GM23338 (cell line): ENCODE measurements around the gene LRRC8B. TPM values are rescaled to one million over a fixed set of nuclear protein-coding genes. Genes with fewer than 3 reads are reported as not detected.

Source experiments
- ATAC-seq: fragments of 200-7000 bp; cut with Tn5 transposase; 3 replicates; pipeline ENCODE4 v1.9.1; 2020
- DNase-seq: peaks from one replicate; pipeline ENCODE4 v3.0.0-alpha.2; 2015; ENCODE audit warnings: low spot score
- H2AFZ ChIP-seq: fragments of 200-600 bp; sonication (generic); 2 replicates; pipeline ENCODE4 v1.8.0; 2016; ENCODE audit warnings: antibody characterized with exemption, mild to moderate bottlenecking, moderate library complexity
- H3F3A ChIP-seq: fragments of 200-600 bp; sonication (generic); replicated peaks from 2 replicates; pipeline ENCODE4 v1.8.0; 2017; ENCODE audit warnings: antibody characterized with exemption, mixed run types, low read depth
- H3K27ac ChIP-seq: fragments of 200-600 bp; sonication (generic); 2 replicates; pipeline ENCODE4 v1.6.1; 2016; ENCODE audit warnings: low read depth
- H3K27me3 ChIP-seq: fragments of 200-600 bp; sonication (generic); 2 replicates; pipeline ENCODE4 v1.8.0; 2016; ENCODE audit warnings: mild to moderate bottlenecking, mixed run types, moderate library complexity; ENCODE audit not compliant: insufficient read depth
- H3K36me3 ChIP-seq: fragments of 200-600 bp; sonication (generic); 2 replicates; pipeline ENCODE4 v1.8.0; 2016; ENCODE audit warnings: mild to moderate bottlenecking; ENCODE audit not compliant: insufficient read depth
- H3K4me1 ChIP-seq: fragments of 200-600 bp; sonication (generic); 2 replicates; pipeline ENCODE4 v1.8.0; 2016; ENCODE audit warnings: mild to moderate bottlenecking, moderate library complexity; ENCODE audit not compliant: insufficient read depth
- H3K4me2 ChIP-seq: fragments of 200-600 bp; sonication (generic); 2 replicates; pipeline ENCODE4 v1.7.1; 2017; ENCODE audit warnings: mixed run types
- H3K4me3 ChIP-seq: fragments of 200-600 bp; sonication (generic); 2 replicates; pipeline ENCODE4 v1.6.1; 2016; ENCODE audit warnings: mixed run types
- H3K79me2 ChIP-seq: fragments of 200-600 bp; sonication (generic); replicated peaks from 2 replicates; pipeline ENCODE4 v1.8.0; 2017; ENCODE audit warnings: mild to moderate bottlenecking; ENCODE audit not compliant: insufficient read depth
- H3K9me2 ChIP-seq: fragments of 200-600 bp; sonication (generic); 2 replicates; pipeline ENCODE4 v1.8.0; 2017; ENCODE audit not compliant: insufficient read depth
- H4K20me1 ChIP-seq: fragments of 200-600 bp; sonication (generic); replicated peaks from 2 replicates; pipeline ENCODE4 v1.8.0; 2017; ENCODE audit warnings: mild to moderate bottlenecking; ENCODE audit not compliant: insufficient read depth
- H3K27ac Mint-ChIP-seq: 2 replicates; pipeline ENCODE4 v1.8.0; 2020; ENCODE audit warnings: inconsistent platforms, mild to moderate bottlenecking, moderate library complexity, mixed read lengths
- H3K27me3 Mint-ChIP-seq: 3 replicates; pipeline ENCODE4 v1.8.0; 2022; ENCODE audit warnings: low read depth, mild to moderate bottlenecking, moderate library complexity, mixed read lengths, inconsistent platforms; ENCODE audit not compliant: insufficient read depth, poor library complexity
- H3K36me3 Mint-ChIP-seq: 3 replicates; pipeline ENCODE4 v1.8.0; 2021; ENCODE audit warnings: low read depth, mild to moderate bottlenecking, inconsistent platforms, moderate library complexity, mixed read lengths
- H3K4me1 Mint-ChIP-seq: 3 replicates; pipeline ENCODE4 v1.8.0; 2020; ENCODE audit warnings: mild to moderate bottlenecking, inconsistent platforms, mixed read lengths
- H3K4me3 Mint-ChIP-seq: 3 replicates; pipeline ENCODE4 v1.8.0; 2021; ENCODE audit warnings: moderate library complexity, mild to moderate bottlenecking, inconsistent platforms, mixed read lengths
- H3K9me3 Mint-ChIP-seq: 3 replicates; pipeline ENCODE4 v1.8.0; 2020; ENCODE audit warnings: moderate library complexity, mild to moderate bottlenecking, inconsistent platforms, mixed read lengths
- EZH2 ChIP-seq: fragments of 200-600 bp; sonication (generic); IDR thresholded peaks from one replicate; pipeline ENCODE4 v1.8.0; 2017; ENCODE audit warnings: antibody characterized with exemption, mild to moderate bottlenecking, low read depth; ENCODE audit not compliant: unreplicated experiment
- STAT1 ChIP-seq: IDR thresholded peaks from one replicate; pipeline ENCODE4 v1.6.1; 2016; ENCODE audit warnings: antibody characterized with exemption; ENCODE audit not compliant: unreplicated experiment
- polyA plus RNA-seq: library from polyadenylated mRNA; unstranded; fragments of >200 nt; fragmentation: Nextera tagmentation; extraction: Ambion mirVana; gene quantifications from 2 replicates; pipeline ENCODE4 v1.2.1, GENCODE V29; 2016
- total RNA-seq: library from RNA; depleted of rRNA; stranded (reverse); fragments of >200 nt; shearing (Covaris generic); gene quantifications from 2 replicates; pipeline ENCODE4 v1.2.3, GENCODE V29; 2014
- TF ChIP-seq, protein P1 (sequence below): fragments of 250-450 bp; sonication (Bioruptor Pico); IDR thresholded peaks from 2 replicates; pipeline ENCODE4 v1.5.0; 2020; ENCODE audit warnings: mild to moderate bottlenecking, moderate library complexity

LRRC8B gene
- total and polyA plus RNA-seq, 2 experiments from 2014 or later, result 9.0 to 26.5 TPM

DNA sequence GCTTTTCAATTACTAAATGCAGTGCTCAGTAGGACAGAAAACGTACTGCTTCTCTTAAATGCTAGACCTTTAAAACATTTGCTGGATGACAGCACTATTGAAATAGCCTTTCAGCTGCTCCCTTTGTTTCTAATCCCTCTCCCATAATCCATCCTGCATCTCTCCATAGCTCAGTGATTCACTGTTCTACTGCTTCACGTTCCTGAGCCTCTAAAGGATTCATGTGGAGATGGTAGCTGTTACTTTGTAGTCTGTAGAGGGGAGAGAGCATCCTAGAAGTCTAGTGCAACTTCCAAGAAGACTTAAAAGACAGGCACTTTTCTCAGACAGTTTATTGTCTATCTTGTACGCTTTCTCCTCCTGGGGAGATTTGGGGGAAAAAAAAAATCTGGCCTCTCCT lies 51.4 kb downstream of the LRRC8B start:
- Histone ChIP-seq H3K27ac (no peak overlapping the region), H3F3A (no peaks in the 10 kb centered on the region), H3K4me3 (no peak overlapping the region), H3K79me2 (peaks cover 16% of the 10 kb centered on the region), H4K20me1 (peaks cover 13% of the 10 kb centered on the region), H3K4me2 (no peak overlapping the region), H3K27me3 (no peaks in the 10 kb centered on the region), H3K9me2 (no peaks in the 10 kb centered on the region), H2AFZ (no peak overlapping the region), H3K4me1 (no peaks in the 10 kb centered on the region), H3K36me3 (0 out of 2 replicates have a peak, but pooled peaks cover 10% of the 10 kb centered on the region)
- Mint-ChIP-seq H3K27ac (no peak overlapping the region), H3K9me3 (peaks cover under 1% of the 10 kb centered on the region; the same call in 1 of the 3 replicates), H3K4me3 (no peak overlapping the region), H3K27me3 (no peaks in the 10 kb centered on the region), H3K4me1 (peaks cover 3% of the 10 kb centered on the region; the same call in 1 of the 3 replicates), H3K36me3 (peaks cover 25% of the 10 kb centered on the region)
- DNase-seq (no peak), ATAC-seq (peak; percentile 67)
- TF ChIP-seq, protein P1, sequence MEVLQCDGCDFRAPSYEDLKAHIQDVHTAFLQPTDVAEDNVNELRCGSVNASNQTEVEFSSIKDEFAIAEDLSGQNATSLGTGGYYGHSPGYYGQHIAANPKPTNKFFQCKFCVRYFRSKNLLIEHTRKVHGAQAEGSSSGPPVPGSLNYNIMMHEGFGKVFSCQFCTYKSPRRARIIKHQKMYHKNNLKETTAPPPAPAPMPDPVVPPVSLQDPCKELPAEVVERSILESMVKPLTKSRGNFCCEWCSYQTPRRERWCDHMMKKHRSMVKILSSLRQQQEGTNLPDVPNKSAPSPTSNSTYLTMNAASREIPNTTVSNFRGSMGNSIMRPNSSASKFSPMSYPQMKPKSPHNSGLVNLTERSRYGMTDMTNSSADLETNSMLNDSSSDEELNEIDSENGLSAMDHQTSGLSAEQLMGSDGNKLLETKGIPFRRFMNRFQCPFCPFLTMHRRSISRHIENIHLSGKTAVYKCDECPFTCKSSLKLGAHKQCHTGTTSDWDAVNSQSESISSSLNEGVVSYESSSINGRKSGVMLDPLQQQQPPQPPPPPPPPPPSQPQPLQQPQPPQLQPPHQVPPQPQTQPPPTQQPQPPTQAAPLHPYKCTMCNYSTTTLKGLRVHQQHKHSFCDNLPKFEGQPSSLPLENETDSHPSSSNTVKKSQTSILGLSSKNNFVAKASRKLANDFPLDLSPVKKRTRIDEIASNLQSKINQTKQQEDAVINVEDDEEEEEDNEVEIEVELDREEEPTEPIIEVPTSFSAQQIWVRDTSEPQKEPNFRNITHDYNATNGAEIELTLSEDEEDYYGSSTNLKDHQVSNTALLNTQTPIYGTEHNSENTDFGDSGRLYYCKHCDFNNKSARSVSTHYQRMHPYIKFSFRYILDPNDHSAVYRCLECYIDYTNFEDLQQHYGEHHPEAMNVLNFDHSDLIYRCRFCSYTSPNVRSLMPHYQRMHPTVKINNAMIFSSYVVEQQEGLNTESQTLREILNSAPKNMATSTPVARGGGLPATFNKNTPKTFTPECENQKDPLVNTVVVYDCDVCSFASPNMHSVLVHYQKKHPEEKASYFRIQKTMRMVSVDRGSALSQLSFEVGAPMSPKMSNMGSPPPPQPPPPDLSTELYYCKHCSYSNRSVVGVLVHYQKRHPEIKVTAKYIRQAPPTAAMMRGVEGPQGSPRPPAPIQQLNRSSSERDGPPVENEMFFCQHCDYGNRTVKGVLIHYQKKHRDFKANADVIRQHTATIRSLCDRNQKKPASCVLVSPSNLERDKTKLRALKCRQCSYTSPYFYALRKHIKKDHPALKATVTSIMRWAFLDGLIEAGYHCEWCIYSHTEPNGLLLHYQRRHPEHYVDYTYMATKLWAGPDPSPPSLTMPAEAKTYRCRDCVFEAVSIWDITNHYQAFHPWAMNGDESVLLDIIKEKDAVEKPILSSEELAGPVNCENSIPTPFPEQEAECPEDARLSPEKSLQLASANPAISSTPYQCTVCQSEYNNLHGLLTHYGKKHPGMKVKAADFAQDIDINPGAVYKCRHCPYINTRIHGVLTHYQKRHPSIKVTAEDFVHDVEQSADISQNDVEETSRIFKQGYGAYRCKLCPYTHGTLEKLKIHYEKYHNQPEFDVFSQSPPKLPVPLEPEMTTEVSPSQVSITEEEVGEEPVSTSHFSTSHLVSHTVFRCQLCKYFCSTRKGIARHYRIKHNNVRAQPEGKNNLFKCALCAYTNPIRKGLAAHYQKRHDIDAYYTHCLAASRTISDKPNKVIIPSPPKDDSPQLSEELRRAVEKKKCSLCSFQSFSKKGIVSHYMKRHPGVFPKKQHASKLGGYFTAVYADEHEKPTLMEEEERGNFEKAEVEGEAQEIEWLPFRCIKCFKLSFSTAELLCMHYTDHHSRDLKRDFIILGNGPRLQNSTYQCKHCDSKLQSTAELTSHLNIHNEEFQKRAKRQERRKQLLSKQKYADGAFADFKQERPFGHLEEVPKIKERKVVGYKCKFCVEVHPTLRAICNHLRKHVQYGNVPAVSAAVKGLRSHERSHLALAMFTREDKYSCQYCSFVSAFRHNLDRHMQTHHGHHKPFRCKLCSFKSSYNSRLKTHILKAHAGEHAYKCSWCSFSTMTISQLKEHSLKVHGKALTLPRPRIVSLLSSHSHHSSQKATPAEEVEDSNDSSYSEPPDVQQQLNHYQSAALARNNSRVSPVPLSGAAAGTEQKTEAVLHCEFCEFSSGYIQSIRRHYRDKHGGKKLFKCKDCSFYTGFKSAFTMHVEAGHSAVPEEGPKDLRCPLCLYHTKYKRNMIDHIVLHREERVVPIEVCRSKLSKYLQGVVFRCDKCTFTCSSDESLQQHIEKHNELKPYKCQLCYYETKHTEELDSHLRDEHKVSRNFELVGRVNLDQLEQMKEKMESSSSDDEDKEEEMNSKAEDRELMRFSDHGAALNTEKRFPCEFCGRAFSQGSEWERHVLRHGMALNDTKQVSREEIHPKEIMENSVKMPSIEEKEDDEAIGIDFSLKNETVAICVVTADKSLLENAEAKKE (CRISPR knock-in tag), result no peak

DNA sequence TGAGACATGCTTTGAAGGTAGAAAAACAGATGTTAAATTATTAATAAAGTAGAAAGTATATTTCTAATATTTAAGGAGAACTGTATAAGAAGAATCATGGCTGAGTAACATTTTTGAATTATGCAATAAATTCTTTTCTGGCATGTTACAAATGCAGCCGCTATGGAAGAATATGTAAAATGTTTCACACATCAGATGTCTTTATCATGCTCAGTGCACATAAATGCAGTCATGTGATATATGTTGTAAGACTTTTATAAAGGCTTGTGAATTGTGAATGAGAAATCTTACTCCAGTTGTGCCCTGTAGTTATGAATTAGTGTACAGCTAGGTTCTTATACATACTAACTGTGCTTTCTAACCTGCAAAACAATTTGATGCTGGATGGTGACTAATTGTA lies 53.5 kb downstream of the LRRC8B start:
- Histone ChIP-seq H3K79me2 (peaks cover 8% of the 10 kb centered on the region; the same call in 1 of the 2 replicates), H3K27ac (no peak overlapping the region), H3K27me3 (no peaks in the 10 kb centered on the region), H3K9me2 (no peaks in the 10 kb centered on the region), H3K36me3 (0 out of 2 replicates have a peak, but pooled peaks cover 10% of the 10 kb centered on the region), H4K20me1 (peaks cover 13% of the 10 kb centered on the region), H2AFZ (no peak overlapping the region), H3K4me2 (no peak overlapping the region), H3K4me3 (no peak overlapping the region), H3F3A (no peaks in the 10 kb centered on the region), H3K4me1 (no peaks in the 10 kb centered on the region)
- Mint-ChIP-seq H3K36me3 (peaks cover 17% of the 10 kb centered on the region), H3K4me3 (no peak overlapping the region), H3K27me3 (no peaks in the 10 kb centered on the region), H3K9me3 (no peaks in the 10 kb centered on the region), H3K27ac (no peak overlapping the region), H3K4me1 (peaks cover 3% of the 10 kb centered on the region; the same call in 1 of the 3 replicates)
- ATAC-seq (no peak), DNase-seq (no peak)
- TF ChIP-seq, protein P1 (CRISPR knock-in tag), result no peak
- no peak for TF ChIP-seq EZH2
- TF ChIP-seq STAT1, result no peak
